Hematopoietic multipotent progenitor cell (in vitro differentiated cells): ENCODE measurements around the gene GZF1. TPM values are rescaled to one million over a fixed set of nuclear protein-coding genes. Genes with fewer than 3 reads are reported as not detected.

Experiments
- DNase-seq, 3 donors: peaks; one replicate each; pipeline ENCODE4 v3.0.0-alpha.2; 2011 to 2015; ENCODE audit warnings: low read depth in 2 of 3, low spot score in 2 of 3
- total RNA-seq: library from RNA; depleted of rRNA; stranded (reverse); fragments of >200 nt; gene quantifications from one replicate; pipeline ENCODE4 v1.2.3, GENCODE V29; 2012

GZF1 gene
- total RNA-seq: 56.6 TPM

DNA sequence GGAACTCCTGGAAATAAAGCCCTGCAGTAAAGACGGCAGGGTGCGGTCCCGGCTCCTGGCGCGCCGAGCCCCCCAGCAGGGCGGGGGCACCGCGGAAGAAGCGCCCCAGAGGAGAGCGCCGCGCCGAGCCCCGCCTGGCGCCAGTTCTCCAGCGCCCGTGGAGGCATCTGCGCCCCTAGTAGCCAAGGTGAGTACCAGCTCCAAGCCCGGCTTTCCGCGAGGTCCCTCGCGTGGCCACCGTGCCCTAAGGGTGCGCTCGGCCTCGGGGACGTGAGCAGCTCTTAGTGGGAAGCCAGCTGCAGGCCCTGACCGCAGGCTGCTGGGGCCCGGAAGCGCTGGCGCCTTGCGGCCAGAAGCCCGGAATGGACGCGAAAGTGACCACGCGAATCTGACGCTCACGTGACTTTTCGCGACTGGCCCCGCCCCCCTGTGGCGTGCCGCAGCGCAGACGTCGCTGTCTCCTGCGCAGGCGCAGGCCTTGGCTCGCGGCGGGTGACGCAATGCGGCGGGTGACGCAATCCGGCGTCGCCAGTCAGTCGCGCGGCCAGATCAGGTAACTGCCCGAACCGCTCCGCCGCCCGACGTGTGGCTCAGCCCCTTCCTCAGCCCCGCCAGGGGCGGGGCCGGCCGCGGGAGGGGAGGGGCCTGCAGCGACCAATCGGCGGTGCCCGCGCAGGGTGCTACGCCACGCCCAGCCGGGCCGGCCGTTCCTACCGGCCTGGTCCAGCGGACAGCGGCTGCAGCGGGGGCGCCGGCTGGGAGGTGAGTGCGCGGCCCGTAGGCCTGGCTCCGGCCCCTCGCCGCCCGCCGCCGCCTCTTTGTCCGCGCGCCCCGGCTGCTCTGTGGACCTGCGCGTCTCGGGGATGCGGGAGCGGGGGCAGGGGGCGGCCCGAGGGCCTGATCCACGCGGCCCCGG lies at the start of gene GZF1:
Gene GZF1, plus strand, starts transcription at position 707 of the 916 bp plus-strand sequence. CDS start 2,202 bp downstream, outside the sequence.
- DNase-seq: peak; percentile 97 to 99 (median 98)

DNA sequence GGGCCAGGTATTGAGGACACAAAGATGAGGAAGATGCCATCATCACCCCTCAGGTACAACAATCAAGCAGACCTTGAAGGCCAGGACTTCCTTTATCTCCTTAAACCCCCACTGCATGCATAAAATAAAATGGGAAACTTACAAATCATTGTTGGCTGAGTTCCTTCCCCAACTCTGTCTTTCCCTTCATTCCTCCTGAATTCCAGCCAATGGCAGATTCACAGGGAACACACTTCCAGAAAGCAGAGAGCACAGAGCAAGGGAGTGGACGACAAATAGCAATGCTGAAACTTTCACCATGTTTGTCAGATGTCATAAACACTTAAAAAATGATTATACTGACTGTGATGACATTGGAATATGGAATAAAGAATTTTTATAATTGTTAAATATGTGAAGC lies 48.7 kb upstream of the GZF1 start:
- no peak for DNase-seq

DNA sequence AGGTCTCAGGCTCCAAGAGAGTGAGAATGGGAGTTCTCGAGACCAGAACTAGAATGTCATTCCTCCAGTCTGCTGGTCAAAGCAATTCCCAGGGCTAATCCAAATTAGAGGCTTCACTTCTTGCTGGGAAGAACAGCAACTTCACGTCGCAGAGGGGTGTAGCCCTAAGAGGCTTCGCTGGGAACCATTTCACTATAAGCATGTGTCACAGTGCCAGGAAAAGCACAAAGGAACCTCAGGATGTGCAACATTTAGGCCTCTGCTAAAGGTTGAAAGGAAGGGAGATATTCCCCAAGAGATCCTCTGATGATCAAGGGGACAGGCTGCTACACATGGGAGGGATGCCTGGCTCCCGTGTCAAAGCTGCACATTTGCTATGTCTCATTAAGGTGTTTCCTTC lies 47.3 kb upstream of the GZF1 start:
- DNase-seq: no peak

DNA sequence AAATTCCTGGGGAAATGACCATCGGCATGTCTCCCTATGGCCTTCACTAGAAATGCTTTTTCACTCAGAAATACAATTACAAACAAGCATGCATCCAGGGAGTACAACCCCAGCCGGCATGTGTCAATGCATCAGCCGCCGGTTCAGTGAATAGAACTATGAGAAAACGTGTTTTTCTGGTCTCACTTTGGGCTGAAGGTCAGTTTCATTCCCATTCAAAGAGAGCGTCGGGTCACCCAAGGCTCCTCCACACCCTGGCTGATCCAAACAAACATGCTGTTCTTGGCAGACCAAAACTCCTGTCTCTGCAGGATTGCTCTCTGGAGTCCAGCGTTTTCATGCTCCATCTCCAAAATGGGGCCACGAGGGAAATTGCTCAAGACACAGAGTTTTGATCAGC lies 46.9 kb upstream of the GZF1 start:
- DNase-seq: no peak

DNA sequence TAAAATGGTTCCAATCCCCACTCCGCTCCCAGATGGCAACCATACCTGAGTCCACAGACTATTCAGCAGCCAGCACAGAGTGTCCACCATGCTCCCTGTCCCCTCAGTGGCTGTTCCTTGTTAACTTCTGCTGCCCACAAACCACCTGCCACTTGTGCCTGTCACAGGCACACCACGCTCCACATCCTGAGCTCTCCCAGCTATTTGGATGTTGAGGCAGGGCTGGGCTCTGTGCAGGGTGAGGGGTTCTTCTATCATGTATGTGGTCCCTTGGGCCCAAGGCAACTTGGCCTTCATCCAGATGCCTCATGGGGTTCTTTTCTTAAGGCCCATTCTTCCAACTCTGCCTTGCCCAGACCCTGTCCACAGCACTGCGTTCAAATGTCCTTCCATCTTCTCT lies 45.4 kb upstream of the GZF1 start:
- no peak for DNase-seq

DNA sequence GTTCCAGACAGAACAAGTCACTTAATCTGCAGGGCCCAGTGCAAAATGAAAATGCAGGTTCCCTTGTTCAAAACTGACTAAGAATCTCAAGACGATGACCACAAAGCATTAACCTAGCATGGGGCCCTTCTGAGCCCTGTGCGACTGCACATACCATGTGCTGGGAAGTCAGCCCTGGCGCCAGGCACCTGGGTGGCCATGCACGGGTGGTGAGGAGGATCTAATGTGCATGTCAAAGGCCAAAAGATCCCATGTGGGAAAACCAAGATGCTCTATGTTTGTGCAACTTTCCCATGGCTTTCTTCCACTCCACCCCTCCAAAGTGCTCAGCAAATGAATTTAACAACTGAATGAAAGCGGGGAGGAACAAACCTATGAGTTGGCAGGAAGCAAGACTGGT lies 44.9 kb upstream of the GZF1 start:
- no peak for DNase-seq

DNA sequence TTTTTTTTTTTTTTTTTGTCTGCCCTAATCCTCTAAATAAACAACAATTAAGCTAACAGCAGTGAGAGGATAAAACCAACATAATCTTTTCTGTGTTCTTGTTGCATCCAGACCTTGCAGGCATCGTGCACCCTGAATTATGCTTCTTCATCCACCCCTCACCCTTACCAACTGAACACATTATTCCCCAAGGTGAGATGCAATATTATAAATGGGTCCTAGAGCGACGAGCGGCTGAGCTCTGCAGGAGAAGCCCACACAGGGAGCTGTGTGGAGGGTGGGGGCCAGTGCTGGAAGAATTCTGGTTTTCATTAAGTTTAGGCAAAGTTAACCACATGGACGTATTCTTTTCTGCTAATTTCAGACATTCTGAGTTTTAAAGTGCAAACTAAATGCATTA lies 43.6 kb upstream of the GZF1 start:
- DNase-seq: no peak

DNA sequence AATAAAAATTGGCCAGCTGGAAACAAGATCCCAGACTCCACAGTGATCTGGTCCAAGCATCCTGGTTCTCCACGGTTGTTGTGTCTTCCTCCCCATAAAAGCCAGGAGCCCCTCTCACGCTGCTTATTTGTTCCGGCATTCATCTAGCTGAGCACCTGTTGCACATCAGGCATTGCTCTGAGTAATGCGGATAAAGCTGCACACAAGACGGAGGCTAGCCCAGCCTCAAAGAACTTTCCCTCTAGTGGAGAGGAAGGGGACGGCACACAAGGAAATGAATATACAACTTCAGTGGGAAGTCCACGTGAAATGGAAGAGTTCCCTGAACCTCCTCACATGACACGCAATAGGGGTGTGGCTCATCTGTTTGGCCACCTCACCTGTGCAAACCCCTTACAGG lies 41.7 kb upstream of the GZF1 start:
- no peak for DNase-seq

DNA sequence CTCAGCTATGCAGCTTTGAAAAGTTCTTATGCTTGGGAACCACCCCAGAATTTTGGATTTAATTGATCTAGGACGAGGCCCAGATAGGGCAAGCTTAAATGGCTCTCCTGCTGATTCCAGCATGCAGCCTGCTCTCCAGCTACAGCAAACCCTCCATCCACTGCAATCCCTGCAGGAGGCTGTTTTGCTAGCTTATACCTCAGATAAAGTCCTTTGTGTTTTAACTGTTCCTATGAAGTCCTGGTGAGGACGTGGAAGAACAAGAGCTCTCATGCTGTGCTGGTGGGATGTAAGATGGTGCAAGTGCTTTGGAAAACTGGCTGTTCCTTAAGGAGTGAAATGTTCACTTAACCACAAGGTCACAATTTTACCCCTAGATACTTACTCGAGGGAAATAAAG lies 36.9 kb upstream of the GZF1 start:
- no peak for DNase-seq

DNA sequence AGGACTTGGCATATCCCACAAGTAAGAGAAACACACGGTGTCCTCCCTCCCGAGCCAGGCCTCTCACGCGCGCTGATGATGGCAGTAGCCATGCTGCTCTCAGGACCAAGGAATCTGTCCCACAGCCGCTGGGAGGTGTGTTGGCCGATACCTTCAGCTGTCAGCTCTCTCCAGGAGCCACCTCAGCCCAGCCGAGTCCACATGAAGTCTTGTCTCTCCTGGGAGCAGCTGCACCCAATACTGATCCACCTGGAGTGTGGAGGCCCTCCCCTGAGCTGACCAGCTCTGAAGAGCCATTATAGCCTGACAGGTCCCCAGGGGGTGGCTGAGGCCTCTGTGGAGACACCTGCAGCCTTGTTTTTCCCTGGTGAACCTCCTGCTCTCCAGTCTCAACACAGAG lies 35.2 kb upstream of the GZF1 start:
- no peak for DNase-seq

DNA sequence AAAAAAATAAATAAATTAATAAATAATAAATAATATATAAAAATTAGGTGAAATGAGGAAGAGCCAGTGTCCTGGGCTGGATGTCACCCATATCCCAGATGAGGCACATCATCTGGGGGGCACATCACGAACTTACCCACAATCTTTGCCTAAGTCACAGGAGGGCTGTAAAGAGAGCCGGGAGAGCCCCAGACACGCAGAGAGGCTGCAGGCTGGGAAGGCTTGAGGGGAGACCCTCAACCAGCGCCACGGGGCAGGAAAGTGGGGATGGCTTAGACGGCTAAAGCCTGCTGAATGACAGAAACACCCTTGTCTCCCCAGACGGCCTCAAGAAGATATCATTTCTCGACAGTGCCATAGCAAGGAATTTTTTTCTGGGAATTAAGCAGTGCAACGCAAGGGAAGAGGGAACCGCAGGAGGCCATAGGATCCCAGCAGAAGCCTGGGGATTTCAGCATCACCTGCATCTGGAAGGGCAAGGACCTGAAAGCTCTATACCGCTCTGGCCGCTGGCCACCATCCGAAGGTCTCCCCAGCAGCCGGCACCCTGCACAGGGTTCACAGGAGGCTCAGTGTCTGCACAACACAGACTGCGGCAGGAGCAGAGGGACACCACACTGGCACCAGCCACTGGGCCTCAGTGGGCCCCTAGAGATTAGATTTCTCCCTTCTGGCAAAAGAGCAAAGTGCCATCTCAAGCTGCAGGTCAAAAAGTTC lies 34.2 kb upstream of the GZF1 start:
- no peak for DNase-seq

DNA sequence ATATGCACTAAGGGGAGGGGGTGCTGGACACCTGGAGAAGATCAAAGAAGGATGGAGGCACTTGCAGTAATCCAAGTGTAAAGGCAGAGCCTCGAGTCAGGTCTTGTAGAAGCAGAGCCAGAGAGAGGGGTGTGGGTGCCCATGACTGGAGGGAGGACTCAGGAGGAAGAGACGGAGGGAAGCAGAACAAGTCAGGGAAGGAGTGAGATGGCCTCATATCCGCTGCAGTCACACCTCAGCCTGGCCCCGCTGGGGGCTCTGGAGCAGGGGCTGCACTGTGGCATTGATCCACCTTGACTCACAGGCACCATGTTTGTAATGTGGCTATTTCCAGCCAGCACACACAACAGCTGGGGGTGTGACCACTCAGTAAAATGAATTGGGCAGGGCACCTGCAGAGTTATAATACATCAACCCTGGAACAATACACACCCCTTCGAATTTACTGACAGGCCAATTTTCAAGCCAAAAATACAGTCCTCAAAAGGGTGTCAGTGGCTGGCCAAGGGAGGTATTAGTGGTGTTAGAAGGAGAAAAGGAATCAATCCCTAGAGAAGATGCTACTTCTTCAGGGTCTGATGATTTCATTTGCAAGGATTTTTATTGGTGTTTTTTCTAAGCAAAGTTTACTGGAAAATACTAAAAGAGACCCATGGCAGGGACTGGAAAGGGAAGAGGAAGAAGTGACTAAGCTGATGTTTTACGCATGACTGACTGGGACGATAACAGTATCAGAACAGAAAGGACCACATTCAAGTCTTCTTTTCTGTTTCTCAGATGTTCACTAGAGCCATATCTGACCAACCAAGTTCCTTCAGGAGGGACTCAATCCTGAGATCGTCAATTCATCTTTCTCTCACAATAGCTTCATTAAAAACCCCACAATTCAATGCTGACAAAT lies 30.3 kb upstream of the GZF1 start:
- no peak for DNase-seq

DNA sequence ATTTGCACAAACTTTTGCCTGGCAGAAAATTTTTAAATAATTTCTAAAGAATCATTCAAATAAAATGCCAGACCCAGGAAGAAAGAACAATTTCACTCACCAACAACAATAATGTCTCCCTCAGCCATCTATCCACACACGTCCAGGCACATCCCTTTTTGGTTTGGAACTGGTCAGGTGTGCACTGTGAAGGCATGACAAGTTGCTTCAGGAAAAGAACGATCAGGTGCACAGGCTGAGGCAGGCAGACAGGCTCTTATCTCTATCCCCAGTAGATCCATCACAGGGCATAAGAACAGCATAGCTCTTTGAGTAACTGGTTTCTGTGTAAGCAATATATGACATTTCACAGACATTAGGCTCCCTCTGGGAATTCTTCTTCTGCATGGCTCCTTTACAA lies 29.5 kb upstream of the GZF1 start:
- no peak for DNase-seq

DNA sequence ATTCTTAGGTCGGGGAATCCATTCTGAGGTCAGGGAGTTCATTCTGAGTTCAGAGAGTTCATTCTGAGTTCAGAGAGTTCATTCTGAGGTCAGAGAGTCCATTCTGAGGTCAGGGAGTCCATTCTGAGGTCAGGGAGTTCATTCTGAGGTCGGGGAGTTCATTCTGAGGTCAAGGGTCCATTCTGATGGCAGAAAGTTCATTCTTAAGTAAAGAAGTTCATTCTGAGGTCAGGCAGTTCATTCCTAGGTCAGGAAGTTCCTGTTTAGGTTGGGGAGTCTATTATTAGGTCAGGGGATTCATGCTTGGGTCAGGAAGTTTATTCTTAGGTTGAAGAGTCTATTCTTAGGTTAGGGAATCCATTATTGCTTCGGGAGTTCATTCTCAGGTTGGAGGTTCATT lies 27.9 kb upstream of the GZF1 start:
- no peak for DNase-seq

DNA sequence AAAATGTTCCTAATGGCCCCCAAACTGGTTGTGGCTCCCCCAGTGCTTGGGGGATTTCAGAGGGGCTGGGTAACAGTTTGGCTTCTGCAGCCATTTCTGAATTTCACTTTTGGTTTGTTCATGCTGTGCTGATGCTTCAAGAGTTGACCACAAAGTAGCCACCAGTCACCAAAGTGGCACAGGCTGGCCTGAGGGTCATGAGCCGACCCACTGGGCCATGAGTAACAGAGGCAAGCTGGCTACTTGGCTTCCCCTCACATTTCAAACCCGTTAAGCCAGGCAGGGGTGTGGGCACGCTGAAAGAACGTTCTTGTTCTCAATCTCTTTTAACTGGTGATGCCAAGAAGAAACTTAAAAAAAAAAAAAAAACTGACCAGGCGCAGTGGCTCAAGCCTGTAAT lies 26.5 kb upstream of the GZF1 start:
- no peak for DNase-seq

DNA sequence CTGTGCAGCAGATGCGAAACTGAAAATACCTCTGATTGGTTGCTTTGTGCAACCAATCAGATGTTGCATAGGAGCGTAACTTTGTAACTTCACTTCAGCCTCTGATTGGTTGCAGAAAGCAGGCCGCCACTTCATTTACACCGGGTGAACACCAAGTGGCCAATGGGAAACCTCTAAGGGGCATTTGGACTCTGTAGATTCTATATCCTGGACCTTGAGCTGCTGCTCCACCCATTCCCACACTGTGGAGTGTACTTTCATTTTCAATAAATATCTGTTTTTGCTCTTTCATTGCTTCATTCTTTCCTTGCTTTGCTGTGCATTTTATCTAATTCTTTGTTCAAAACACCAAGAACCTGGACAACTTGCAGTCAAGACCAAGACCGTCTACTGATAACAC lies 25.5 kb upstream of the GZF1 start:
- DNase-seq: no peak

DNA sequence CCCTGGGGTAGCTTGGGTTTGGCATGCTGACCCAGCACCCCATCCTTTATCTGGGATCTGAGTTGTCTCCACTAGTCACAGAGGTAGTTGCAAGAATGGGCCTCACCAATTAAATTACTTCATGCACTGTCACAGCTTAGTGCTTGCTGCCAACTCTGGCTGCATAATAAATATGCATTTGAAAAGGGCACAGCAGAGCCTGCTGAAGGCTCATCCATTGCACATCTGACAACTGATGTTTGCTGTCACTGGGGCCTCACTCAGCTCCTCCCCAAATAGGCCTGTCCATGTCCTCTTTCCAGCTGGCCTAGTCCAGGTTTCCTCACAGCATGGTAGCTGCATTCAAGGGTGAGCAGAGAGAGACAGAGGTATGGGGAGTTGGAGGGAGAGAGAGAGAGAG lies 24.7 kb upstream of the GZF1 start:
- DNase-seq: no peak

DNA sequence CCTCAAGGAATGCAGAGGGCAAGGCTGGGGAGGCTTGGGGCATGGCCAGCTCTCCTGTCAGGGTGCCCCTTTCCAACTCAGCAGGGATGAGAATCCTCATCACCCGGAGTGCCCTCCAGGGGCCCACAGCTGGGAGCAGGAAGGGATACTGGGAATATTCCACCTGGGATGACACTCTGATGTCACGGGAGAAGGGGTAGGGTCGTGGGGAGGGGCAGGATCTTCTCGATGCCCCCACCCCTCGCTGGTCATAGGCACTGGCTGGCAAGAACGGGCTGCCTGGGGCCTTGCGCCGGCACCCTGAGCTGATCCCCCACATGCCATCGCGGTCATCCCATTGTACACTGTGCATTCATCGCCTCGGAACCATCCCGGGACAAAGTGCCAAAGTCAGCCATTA lies 22.0 kb upstream of the GZF1 start:
- DNase-seq: no peak

DNA sequence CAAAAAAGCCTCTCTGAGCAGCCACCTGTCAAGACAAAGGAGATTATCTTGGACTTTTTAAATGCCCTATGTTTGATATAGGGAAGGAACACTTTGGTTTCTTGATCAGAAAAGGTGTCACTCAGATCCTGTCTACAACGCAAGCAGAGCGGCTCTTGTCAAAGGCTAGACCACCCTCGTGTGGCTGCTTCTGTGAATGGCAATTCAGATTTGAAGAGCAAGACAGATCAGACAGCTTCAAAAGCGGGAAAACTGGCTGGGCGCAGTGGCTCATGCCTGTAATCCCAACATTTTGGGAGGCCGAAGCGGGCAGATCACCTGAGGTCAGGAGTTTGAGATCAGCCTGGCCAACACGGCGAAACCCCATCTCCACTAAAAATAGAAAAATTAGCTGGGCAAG lies 21.5 kb upstream of the GZF1 start:
- DNase-seq: peak in 2 of 3 donors; percentile 52 to 71

DNA sequence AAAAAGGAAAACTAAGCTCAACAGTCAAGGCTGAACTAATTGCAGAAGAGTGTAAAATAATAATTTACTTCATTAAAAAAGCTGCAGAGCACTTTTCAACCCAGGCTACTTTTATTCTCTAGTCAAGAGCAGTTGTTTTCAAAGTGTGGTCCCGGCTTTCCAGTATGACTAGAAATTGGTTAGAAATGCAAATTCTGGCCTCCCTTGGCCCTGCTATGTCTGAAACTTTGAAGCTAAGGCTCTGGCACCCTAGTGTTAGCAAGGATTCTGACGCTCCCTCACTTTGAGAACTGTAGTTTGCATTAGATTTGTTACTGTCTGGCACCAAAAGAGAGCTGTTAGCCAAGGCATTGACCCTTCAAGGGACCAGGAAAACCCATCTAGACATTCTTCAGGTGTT lies 20.9 kb upstream of the GZF1 start:
- no peak for DNase-seq

DNA sequence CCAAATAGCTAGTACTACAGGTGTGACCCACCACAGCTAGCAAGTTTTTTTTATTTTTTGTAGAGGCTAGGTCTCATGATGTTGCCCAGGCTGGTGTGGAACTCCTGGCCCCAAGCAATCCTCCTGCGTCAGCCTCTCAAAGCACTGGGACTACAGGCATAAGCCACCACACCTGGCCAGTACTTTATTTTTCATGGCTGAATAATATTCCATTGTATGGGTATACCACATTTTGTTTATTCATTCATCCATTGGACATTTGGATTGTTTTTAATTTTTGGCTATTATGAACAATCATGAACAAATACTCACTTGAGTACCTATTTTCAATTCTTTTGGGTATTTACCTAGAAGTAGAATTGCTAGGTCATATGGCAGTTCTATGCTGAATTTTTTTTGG lies 18.4 kb upstream of the GZF1 start:
- no peak for DNase-seq
